ENCODE results near the gene PACRGL. TPM values are rescaled to one million over a fixed set of nuclear protein-coding genes. Genes with fewer than 3 reads are reported as not detected.

PACRGL gene
- total and polyA plus RNA-seq, 9 of the 15 experiments (the other 6 are each of a cell fraction or from before 2014, with no cell fraction given), result 6.6 to 55.0 (median 27.5) TPM

- TF ChIP-seq NCOA6 (IDR thresholded peaks at IDR 0.05) (no peak), ZNF655 (CRISPR knock-in tag; IDR thresholded peaks at IDR 0.05) (no peak), HLTF (IDR thresholded peaks at IDR 0.05) (no peak), CREB3L1 (IDR thresholded peaks at IDR 0.05; ENCODE audit: borderline replicate concordance, low read depth) (no peak), BRF2 (IDR thresholded peaks at IDR 0.05; ENCODE audit: borderline replicate concordance, insufficient read depth, insufficient read length) (no peak), ZNF133 (CRISPR knock-in tag; IDR thresholded peaks at IDR 0.05) (no peak), NBN (IDR thresholded peaks at IDR 0.05; ENCODE audit: low read depth) (no peak), HEY1 (CRISPR knock-in tag; IDR thresholded peaks at IDR 0.05; ENCODE audit: borderline replicate concordance) (no peak), YY1 (IDR thresholded peaks at IDR 0.05; ENCODE audit: borderline replicate concordance in 1 of 3, control insufficient read depth in 1 of 3, extremely low read depth in 1 of 3, insufficient read depth in 3 of 3, insufficient read length in 1 of 3, insufficient replicate concordance in 2 of 3, low read depth in 1 of 3, low read length in 2 of 3) (no peak), SMARCC2 (IDR thresholded peaks at IDR 0.05; ENCODE audit: low read depth) (peak; percentile 73; the same call in 1 of the 2 replicates), CGGBP1 (CRISPR knock-in tag; IDR thresholded peaks at IDR 0.05) (no peak), NCOA1 (IDR thresholded peaks at IDR 0.05; ENCODE audit: low read depth) (peak; percentile 34; the same call in 1 of the 2 replicates), POLR3G (IDR thresholded peaks at IDR 0.05; ENCODE audit: extremely low read depth, insufficient read length, insufficient replicate concordance) (no peak), GTF2E2 (tag; IDR thresholded peaks at IDR 0.05) (no peak), SMARCE1 (IDR thresholded peaks at IDR 0.05) (peak; percentile 85), NCOA2 (IDR thresholded peaks at IDR 0.05; ENCODE audit: partially characterized antibody in 2 of 2) (no peak), RBBP5 (IDR thresholded peaks at IDR 0.05; ENCODE audit: borderline replicate concordance, insufficient read depth, low read length, poor library complexity, severe bottlenecking) (no peak), RFX7 (CRISPR knock-in tag; IDR thresholded peaks at IDR 0.05) (no peak), DLX4 (CRISPR knock-in tag; IDR thresholded peaks at IDR 0.05) (no peak), TOE1 (IDR thresholded peaks at IDR 0.05; ENCODE audit: borderline replicate concordance) (no peak), TOE1 (CRISPR knock-in tag; IDR thresholded peaks at IDR 0.05; ENCODE audit: borderline replicate concordance, low read depth) (no peak), RCOR1 (IDR thresholded peaks at IDR 0.05; ENCODE audit: borderline replicate concordance in 1 of 2, low read depth in 2 of 2, low read length in 2 of 2) (peak in 1 of 2 experiments; percentile 66; a peak in 1 of 4 replicates), PHF20 (IDR thresholded peaks at IDR 0.05; ENCODE audit: partially characterized antibody) (no peak)
These were observed 1.4 kb upstream of the PACRGL start (continued) for GRCh38 chr4:20698820-20699219.
